ENCODE data around the gene CENPA. TPM values are rescaled to one million over a fixed set of nuclear protein-coding genes. Genes with fewer than 3 reads are reported as not detected.
"Not testable (repeated sequence)": the region's sequence is repeated elsewhere in the genome, so short reads cannot be mapped to it uniquely, and the experiment has no call there.

Gene CENPA
- total RNA-seq, 1 donor from 2014 or later, result 1.3 TPM

DNA sequence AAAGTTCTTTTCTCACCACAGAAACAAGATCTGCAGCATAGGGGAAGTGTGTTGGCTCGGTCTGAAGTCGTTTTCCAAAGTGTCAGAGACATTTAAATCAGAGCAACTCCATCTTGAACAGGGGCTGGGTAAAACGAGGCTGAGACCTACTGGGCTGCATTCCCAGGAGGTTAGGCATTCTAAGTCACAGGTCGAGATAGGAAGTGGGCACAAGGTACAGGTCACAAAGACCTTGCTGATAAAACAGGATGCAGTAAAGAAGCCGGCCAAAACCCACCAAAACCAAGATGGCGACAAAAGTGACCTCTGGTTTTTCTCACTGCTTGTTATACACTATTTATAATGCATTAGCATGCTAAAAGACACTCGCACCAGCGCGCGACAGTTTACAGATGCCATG is 24.9 kb upstream of the CENPA start:
- not testable (repeated sequence) for DNase-seq (ENCODE audit: low spot score)

DNA sequence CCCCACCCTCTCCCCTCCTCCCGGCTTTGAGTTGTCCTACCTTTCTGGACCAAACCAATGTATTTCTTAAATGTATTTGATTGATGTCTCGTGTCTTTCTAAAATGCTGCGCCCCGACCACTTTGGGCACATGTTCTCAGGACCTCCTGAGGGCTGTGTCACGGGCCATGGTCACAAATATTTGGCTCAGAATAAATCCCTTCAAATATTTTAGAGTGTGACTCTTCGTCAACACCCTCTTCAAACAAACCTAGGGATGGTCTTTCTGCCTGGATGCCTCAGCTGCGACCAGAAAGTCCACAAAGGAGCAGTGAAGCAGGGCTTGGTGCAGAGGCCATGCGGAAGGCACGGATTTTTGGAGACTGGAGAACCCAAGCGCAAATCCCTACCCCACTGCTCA is 22.8 kb upstream of the CENPA start:
- DNase-seq (ENCODE audit: low spot score), result no peak

GRCh38 chr2:26764078-26764887 is 21.6 kb upstream of the CENPA start, which contains the start of gene SLC35F6:
SLC35F6 (plus strand) TSS chr2:26764284; CDS start chr2:26764350, 66 bp downstream.
- peak; percentile 82 for DNase-seq (ENCODE audit: low spot score)

DNA sequence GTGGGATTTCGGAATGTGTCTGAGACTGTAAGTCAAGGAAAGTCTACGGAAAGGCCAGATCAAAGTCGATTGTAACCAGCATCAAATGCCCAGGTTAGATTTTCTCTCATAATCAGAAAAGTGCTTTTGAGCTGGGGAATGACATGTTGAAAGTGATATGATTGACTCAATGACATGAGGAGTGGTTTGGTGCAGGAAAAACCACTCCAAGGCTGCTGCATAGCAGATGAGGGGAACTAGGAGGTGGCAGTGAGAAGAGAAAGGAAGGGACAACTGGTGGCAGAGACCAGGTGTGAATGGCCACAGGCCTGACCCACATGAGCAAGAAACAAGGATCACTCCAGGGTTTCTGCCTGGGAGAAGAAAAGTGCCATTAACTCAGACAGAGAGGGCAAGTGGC is 20.9 kb upstream of the CENPA start:
- DNase-seq (ENCODE audit: low spot score), result no peak

DNA sequence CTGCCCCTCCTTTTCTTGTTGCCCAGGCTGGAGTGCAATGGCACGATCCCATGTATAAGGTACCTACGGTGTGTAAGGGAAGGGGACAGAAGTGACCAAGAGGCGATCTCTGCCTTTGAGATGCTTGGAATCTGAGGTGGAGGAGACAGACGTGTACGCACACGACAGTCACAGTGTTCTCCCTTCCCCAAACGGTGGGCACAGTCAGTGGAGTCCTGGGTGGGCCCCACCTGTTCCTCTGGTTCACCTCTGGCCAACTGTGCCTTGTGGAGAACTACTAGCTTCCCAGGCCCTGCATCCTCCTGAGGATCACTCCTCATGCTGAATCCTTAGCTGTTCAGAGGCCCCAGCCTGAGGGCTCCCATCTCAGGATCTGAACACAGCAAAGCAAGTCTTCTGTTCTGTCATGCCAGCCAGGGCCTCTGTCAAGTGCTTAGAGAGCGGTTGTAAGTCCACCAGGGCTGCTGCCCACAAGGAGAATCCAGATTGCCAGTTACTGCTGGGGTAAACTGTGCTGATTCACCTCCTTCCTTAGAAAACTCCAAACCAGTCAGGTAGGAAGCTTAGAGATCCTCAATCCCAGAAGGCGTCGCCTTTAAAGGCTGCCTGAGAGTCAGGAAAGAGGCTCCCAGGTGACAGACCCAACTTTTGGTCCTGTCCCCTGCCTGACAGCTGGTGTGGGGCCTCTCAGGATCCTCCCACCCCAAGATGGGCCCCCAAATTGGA is 20.2 kb upstream of the CENPA start:
- no peak for DNase-seq (ENCODE audit: low spot score)

GRCh38 chr2:26767129-26767528 is 18.7 kb upstream of the CENPA start:
- no peak for DNase-seq (ENCODE audit: low spot score)

DNA sequence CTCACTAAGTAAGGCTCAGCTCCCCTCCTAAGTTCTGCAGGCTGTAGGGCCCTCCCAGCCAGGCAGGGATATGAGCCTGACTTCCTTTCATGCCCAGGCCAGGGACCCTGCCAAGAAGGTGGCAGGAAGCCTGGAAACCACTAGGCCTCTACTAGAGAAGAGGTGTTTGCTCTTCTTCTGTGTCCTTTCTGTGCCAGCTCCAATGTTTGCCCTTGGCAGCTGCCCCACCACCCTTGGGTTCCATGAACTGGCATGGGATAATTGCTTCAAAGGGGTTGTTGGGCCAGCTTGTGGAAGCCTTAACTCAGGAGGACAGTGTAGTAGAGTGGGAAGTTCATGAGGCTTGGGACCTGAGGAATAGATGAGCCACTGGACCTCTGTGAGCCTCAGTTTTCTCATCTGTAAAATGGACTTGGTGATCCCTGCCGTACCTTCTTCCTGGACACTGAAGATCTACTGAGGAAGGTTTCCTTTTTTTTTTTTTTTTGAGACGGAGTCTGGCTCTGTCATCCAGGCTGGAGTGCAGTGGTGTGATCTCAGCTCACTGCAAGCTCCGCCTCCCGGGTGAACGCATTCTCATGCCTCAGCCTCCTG is 17.9 kb upstream of the CENPA start:
- DNase-seq (ENCODE audit: low spot score), result no peak

GRCh38 chr2:26768759-26769088 is 17.1 kb upstream of the CENPA start:
- no peak for DNase-seq (ENCODE audit: low spot score)

DNA sequence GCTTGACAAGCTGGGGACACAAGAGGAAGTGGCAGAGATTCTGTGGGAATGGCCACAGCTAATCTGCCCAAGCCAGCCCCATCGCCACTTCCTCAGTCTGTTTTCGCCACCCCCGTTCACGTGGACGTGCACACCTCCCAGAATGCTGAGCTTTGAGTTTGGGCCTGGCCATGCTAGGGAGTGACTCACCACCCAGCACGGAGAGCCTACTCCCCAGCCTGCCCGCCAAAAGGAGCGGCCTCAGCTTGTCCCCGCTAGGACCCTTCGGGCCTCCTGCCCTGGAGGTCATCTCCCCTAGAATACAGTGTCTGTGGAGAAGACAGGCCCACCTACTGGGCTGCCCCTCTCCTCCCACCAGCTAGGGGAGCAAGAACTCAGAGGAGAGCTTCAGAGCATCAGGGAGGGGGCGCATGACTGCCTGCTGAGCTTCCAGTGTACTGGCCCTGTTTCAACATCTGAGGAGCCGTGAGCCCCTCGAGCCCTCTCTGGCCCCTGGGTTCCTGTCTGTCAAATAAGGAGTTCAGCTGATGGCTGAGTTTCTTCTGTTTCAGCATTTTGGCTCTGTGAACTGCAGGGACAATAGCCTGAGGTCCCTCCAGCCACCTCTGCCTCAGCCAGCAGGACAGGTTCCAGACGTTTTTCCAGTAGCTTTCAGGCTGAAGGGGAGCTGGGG is 16.6 kb upstream of the CENPA start:
- DNase-seq (ENCODE audit: low spot score), result peak; percentile 84

GRCh38 chr2:26770986-26771586 is 14.8 kb upstream of the CENPA start:
- peak; percentile 82 for DNase-seq (ENCODE audit: low spot score)

GRCh38 chr2:26772064-26773001 is 13.5 kb upstream of the CENPA start:
- DNase-seq (ENCODE audit: low spot score), result peak; percentile 95

DNA sequence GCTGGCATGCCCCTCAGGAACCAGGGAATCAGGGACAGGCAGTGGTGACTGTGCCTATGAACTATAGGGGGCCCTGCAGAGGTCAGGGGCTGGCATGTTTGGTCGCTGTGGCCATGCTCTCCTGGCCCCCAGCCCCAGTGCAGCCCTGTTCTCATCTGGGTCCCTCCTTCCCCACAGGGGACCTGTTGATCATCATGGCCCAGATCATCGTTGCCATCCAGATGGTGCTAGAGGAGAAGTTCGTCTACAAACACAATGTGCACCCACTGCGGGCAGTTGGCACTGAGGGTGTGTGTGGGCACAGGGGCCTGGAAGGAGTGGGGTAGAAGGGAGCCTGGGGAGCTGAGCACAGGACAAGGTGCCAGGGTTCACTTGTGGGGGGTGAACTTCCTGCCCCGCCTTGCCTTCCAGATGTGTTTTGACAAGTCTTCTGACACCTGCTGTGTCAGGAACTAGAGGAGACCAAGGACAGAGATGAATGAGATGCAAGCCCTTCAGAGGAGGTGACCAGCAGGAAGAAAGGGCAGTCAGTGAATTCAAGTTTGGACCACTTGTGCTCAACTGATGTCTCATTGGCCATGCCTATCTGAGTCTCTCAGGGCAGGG is 9.6 kb upstream of the CENPA start:
- DNase-seq (ENCODE audit: low spot score), result no peak

- DNase-seq (ENCODE audit: low spot score), result no peak
Measured at GRCh38 chr2:26778098-26778497, 7.8 kb upstream of the CENPA start.

DNA sequence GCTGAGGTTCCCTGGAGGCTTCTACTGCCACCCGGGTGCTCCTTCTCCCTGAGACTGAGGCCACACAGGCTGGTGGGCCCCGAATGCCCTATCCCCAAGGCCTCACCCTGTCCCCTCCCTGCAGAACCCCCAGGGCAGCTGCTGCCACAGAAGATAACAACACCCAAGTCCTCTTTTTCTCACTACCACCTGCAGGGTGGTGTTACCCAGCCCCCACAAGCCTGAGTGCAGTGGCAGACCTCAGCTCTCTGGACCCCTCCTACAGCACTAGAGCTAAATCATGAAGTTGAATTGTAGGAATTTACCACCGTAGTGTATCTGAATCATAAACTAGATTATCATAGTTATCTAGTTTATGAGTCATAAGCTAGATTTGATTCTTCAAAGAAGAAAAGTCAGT is 7.3 kb upstream of the CENPA start:
- no peak for DNase-seq (ENCODE audit: low spot score)

DNA sequence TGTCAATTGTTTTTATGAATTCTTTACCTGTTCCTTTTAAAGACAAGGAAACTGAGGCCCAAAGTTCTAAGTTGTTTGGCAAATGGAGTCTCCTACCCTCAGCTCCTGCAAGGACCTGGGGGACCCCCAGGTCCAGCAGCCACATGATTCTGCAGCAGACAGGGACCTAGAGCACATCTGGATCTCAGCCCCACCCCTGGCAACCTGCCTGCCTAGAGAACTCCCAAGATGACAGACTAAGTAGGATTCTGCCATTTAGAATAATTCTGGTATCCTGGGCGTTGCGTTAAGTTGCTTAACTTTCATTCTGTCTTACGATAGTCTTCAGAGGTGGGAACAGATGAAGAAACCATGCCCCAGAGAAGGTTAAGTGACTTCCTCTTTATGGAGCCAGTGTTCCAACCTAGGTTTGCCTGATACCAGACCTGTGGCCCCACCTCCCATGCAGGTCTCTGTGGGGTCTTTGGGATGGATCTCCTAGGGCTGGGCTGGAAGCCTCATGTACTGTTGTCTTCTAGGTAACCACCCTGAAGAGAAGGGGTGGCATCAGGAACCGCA is 5.6 kb upstream of the CENPA start:
- DNase-seq (ENCODE audit: low spot score), result no peak

- DNase-seq (ENCODE audit: low spot score), result no peak
Measured at GRCh38 chr2:26782876-26783704, 2.8 kb upstream of the CENPA start.

- no peak for DNase-seq (ENCODE audit: low spot score)
Measured at GRCh38 chr2:26784570-26785234, 1.2 kb upstream of the CENPA start.

DNA sequence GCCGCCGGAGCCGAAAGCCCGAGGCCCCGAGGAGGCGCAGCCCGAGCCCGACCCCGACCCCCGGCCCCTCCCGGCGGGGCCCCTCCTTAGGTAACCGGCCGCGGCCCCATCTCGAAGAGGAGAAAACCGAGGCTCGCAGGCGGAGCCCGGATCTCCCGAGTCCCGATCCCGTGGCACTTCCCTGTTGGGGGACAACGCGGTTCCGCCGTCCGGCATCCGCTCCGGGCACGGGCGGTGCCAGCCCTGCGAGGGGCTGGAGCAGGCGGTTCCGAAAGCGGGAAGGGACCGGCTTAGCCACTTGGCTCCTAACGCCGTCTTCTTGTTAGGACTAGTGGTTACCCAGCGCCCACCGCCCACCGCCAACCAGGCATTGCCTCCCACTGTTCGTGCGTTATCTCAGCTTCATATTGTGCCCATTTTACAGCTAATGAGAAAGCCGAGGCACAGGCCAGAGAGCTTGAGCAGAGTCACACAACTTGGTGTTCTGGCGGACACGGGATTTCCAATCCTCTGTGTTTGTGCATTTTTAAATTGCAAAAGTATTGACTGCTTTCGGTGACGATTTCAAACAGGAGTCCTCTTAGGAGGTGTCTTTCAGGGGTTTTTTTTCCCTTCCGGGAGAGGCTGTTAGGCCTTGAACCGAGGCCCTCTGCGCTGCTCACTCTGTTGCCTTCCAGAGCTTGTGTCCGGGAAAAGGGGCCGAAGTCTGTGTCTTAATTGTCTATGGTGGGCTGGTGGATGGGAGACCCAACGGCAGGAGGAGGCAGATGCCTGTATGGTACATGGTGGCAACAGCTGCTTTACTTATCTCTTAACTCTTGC is 562 bp downstream of the CENPA start:
- DNase-seq (ENCODE audit: low spot score), result no peak

Data from mucosa of gallbladder (tissue), 1 donor.